Spinal cord (tissue), 10 donors: Measurements from ENCODE around the gene MARCHF9. TPM values are rescaled to one million over a fixed set of nuclear protein-coding genes. Genes with fewer than 3 reads are reported as not detected.
A peak's percentile ranks its signal among the peaks of the same experiment; 100 is the strongest.
"Not testable (repeated sequence)": the region's sequence is repeated elsewhere in the genome, so short reads cannot be mapped to it uniquely, and the experiment has no call there.

Experiments used
- DNase-seq, 6 donors: peaks; one replicate each; pipeline versions ENCODE4 v3.0.0 to v3.0.0-alpha.2; 2013 to 2015; ENCODE audit warnings: low spot score in 6 of 6, low read depth in 4 of 6
- H3K27ac ChIP-seq: one replicate; pipeline ENCODE4 v1.5.1; 2013; ENCODE audit warnings: low read depth, low read length, control low read depth
- H3K27me3 ChIP-seq: one replicate; pipeline ENCODE4 v1.6.1; 2013; ENCODE audit warnings: low read length; ENCODE audit not compliant: control insufficient read depth, insufficient read depth
- H3K36me3 ChIP-seq: one replicate; pipeline ENCODE4 v1.6.1; 2013; ENCODE audit warnings: low read length; ENCODE audit not compliant: control insufficient read depth, insufficient read depth
- H3K4me1 ChIP-seq: one replicate; pipeline ENCODE4 v1.6.1; 2013; ENCODE audit warnings: low read length; ENCODE audit not compliant: control insufficient read depth, insufficient read depth
- H3K4me3 ChIP-seq: one replicate; pipeline ENCODE4 v1.5.1; 2013; ENCODE audit warnings: low read depth, low read length, control low read depth
- H3K9me3 ChIP-seq: one replicate; pipeline ENCODE4 v1.6.1; 2013; ENCODE audit warnings: low read length; ENCODE audit not compliant: control insufficient read depth, insufficient read depth
- WGBS: methylation state at CpG from one replicate; pipeline ENCODE4 v1.1.5; 2013; ENCODE audit warnings: missing lambda C conversion rate; ENCODE audit not compliant: insufficient coverage; 5-methylcytosine and 5-hydroxymethylcytosine counted together
- long read RNA-seq, 4 donors: transcript quantifications; one replicate each; lab custom pipeline, GENCODE V29; 2026
- polyA plus RNA-seq, 2 donors: library from polyadenylated mRNA; unstranded; fragments of 120-200 nt; gene quantifications; one replicate each; pipeline ENCODE4 v1.2.1, GENCODE V29; 2013; ENCODE audit not compliant: insufficient read length in 2 of 2
- total RNA-seq, 2 donors: library from RNA; depleted of rRNA in 1 of 2; stranded (reverse); fragments of 120-200 nt in 1 of 2; fragments of >200 nt in 1 of 2; gene quantifications; one replicate each; pipeline versions ENCODE4 v1.2.3 to v1.2.4, GENCODE V29; 2013 to 2014
- donor health status: healthy.

Gene MARCHF9, protein sequence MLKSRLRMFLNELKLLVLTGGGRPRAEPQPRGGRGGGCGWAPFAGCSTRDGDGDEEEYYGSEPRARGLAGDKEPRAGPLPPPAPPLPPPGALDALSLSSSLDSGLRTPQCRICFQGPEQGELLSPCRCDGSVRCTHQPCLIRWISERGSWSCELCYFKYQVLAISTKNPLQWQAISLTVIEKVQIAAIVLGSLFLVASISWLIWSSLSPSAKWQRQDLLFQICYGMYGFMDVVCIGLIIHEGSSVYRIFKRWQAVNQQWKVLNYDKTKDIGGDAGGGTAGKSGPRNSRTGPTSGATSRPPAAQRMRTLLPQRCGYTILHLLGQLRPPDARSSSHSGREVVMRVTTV
- 10 to 100 TPM; 13.0 to 13.3 TPM for total RNA-seq
- polyA plus RNA-seq, result 10 to 100 TPM; 43.6 to 47.7 TPM
- long read RNA-seq, donor 1, transcript MARCH9-201 (4 exons, 2,982 nt), result major isoform, 21 of 32 reads
- long read RNA-seq, donor 1, partial matches to known transcripts, result 8 of 32 reads
- long read RNA-seq, donor 1, other reads (novel, unspliced or antisense), result 0 of 32 reads
- long read RNA-seq, donor 2, transcript MARCH9-201 (4 exons, 2,982 nt), result major isoform, 8 of 9 reads
- long read RNA-seq, donor 2, partial matches to known transcripts, result 0 of 9 reads
- long read RNA-seq, donor 2, other reads (novel, unspliced or antisense), result 0 of 9 reads
- long read RNA-seq, donor 3, transcript MARCH9-201 (4 exons, 2,982 nt), result major isoform, 10 of 13 reads
- long read RNA-seq, donor 3, partial matches to known transcripts, result 0 of 13 reads
- long read RNA-seq, donor 3, other reads (novel, unspliced or antisense), result 0 of 13 reads
- long read RNA-seq, donor 4, partial matches to known transcripts, result 0 of 11 reads
- long read RNA-seq, donor 4, other reads (novel, unspliced or antisense), result 0 of 11 reads

DNA sequence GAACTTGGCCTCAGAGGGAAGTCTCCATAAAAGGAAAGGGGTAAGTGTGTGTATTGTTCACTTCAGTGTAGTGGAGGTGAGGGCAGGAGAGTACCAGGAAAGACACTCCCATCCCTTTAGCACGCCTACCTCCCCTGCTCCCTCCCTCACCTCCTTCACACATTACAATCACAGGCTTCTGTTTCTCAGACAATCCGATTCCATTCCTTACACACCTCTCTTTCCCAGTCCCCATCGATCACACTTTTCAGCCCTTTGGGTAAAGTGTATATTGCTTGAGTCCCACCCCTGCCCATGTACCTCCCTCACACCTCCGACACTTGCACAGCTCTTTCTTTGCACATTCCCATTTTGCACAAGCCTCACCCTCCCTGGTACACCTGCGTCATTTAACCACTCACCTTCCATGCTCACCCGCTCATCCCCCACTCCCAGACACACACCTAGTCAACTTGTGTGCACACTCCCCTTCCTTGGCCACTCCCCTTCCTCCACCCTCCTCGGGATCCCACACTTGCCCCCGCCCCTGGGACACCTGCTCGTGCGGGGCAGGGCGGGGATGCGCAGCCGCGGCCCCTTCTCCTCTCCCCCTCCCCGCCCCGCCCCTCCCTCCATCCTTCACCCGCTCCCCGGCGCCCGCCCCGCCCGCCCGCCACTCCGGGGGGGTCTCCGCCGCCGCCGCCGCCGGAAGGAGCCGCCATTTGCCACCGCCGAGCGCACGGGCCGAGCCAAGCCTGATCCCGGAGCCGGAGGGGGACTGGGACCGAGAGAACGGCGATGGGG, at the start of gene MARCHF9:
Gene MARCHF9, plus strand, starts transcription at position 693 of the 783 bp plus-strand sequence. CDS start 426 bp downstream, outside the sequence.
- H3K9me3 ChIP-seq, result no peaks in the 10 kb centered on the region
- no peak within 1 kb of the TSS for H3K27ac ChIP-seq
- DNase-seq, result peak in 2 of 6 donors; percentile 82 to 94
- H3K4me1 ChIP-seq, result peaks cover 23% of the 10 kb centered on the region
- peak within 1 kb of the TSS; percentile 46 for H3K4me3 ChIP-seq
- WGBS, result under 1% methylated on average over 29 of the region's 41 CpGs
- no peaks in the 10 kb centered on the region for H3K27me3 ChIP-seq
- H3K36me3 ChIP-seq, result peaks cover 36% of the 10 kb centered on the region

- Histone ChIP-seq H3K36me3 (peaks cover 7% of the 10 kb centered on the region), H3K4me1 (no peaks in the 10 kb centered on the region), H3K27ac (no peak overlapping the region), H3K27me3 (no peaks in the 10 kb centered on the region), H3K4me3 (no peak overlapping the region), H3K9me3 (no peaks in the 10 kb centered on the region)
- 100% methylated on average over 2 of the region's 3 CpGs for WGBS
- no peak for DNase-seq
These were observed 47.7 kb upstream of the MARCHF9 start for GRCh38 chr12:57707250-57707649.

- Histone ChIP-seq H3K27ac (no peak overlapping the region), H3K4me3 (no peak overlapping the region), H3K36me3 (peaks cover 9% of the 10 kb centered on the region), H3K9me3 (no peaks in the 10 kb centered on the region), H3K27me3 (no peaks in the 10 kb centered on the region), H3K4me1 (peaks cover 3% of the 10 kb centered on the region)
- no peak for DNase-seq
- WGBS, result no CpG with 5 or more reads among the region's 2 CpGs
These were observed 46.6 kb upstream of the MARCHF9 start for GRCh38 chr12:57708296-57708695.

DNA sequence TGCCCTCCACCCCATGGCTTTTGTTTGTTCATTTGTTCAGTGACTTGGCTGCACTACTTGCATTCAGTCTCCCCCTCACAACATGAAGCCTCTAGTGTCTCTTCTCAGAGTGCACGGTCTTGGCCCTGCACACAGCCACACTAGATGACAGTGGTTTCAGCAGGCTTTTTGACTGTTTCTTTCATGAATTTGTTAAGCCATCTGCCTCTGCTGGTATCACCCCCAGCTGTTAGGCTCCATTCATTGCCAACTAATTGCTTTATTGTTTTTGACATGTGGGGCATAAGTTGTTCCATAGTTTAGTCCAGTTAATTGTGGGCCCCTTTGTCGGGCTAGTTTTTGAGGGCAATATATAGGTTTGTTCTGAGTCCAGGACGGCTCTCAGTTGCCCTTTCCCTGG, 42.2 kb upstream of the MARCHF9 start:
- 29% methylated on average over 3 of the region's 3 CpGs for WGBS
- peak in 1 of 6 donors; percentile 8 for DNase-seq
- Histone ChIP-seq H3K36me3 (peaks cover 36% of the 10 kb centered on the region), H3K4me3 (no peak overlapping the region), H3K27ac (no peak overlapping the region), H3K9me3 (no peaks in the 10 kb centered on the region), H3K4me1 (peaks cover 3% of the 10 kb centered on the region), H3K27me3 (no peaks in the 10 kb centered on the region)

DNA sequence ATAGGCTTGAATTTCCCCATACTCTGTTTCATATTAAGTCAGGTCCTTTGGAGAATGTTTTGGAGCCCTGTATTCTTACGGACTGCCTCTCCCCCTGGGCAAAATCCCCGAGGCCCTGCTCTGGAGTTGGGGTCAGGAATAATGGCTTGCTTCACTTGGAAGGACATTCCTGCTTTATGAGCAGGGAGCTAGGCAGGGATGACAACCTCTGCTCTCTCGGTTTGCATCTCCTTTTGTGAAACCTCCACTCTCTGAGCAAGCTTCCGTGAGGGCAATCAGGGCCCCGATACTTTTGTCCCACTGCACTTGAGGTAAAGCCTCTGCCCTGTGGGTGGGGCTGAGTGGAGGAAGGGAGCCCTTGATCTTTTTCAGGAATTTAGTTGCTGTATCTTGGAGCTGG, 41.7 kb upstream of the MARCHF9 start:
- Histone ChIP-seq H3K9me3 (no peaks in the 10 kb centered on the region), H3K4me3 (no peak overlapping the region), H3K4me1 (peaks cover 3% of the 10 kb centered on the region), H3K36me3 (peaks cover 38% of the 10 kb centered on the region), H3K27me3 (no peaks in the 10 kb centered on the region), H3K27ac (no peak overlapping the region)
- no peak for DNase-seq
- WGBS, result 38% methylated on average over 3 of the region's 5 CpGs

DNA sequence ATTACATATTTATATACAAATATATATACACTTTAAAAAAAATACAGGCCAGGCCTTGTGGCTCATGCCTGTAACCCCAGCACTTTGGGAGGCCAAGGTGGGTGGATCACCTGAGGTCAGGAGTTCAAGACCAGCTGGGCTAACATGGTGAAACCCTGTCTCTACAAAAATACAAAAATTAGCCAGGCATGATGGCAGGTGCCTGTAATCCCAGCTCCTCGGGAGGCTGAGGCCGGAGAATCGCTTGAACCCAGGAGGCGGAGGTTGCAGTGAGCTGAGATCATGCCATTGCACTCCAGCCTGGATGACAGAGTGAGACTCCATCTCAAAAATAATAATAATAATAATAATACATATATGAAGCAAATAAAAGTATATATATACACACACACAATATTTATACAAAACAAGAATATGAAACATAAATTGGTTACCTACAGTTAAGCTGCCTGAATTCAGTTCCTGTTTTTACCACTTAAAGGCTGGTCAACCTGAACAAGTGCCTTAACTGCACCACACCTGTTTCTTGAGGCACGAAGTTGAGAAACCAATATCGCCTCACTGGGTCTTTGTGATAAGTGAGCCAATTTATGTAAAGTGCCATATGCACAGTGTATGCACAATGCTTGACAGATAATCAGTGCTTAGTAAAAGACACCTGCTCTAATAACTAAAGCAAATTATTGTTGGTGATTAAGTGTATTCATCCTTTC, 39.7 kb upstream of the MARCHF9 start:
- not testable (repeated sequence) for H3K27me3 ChIP-seq, H3K27ac ChIP-seq, H3K4me3 ChIP-seq, DNase-seq, H3K4me1 ChIP-seq, H3K9me3 ChIP-seq
- WGBS, result 100% methylated on average over 1 of the region's 6 CpGs
- H3K36me3 ChIP-seq, result peaks cover 57% of the 10 kb centered on the region

GRCh38 chr12:57715786-57716185, 39.1 kb upstream of the MARCHF9 start:
- no peak for DNase-seq
- Histone ChIP-seq H3K27me3 (no peaks in the 10 kb centered on the region), H3K36me3 (peaks cover 63% of the 10 kb centered on the region), H3K4me1 (peaks cover 3% of the 10 kb centered on the region), H3K9me3 (no peaks in the 10 kb centered on the region), H3K27ac (no peak overlapping the region), H3K4me3 (no peak overlapping the region)
- 94% methylated on average over 7 of the region's 12 CpGs for WGBS

DNA sequence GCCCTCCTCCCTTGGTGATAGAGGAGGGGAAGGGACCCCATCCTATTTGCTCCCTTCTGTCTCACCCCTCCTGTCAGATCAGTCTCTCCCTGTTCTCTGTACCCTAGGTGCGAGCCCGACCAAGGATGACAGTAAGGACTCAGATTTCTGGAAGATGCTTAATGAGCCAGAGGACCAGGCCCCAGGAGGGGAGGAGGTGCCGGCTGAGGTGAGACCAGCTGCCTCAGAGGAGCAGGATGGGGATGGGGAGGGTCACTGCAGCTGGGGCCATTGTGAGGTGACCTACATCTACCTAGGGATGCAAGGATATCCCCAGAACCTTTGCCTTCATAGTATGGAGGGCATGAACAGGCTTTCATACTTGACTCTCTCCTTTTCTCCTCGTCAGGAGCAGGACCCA, 38.6 kb upstream of the MARCHF9 start:
- Histone ChIP-seq H3K27me3 (no peaks in the 10 kb centered on the region), H3K9me3 (no peaks in the 10 kb centered on the region), H3K36me3 (peaks cover 68% of the 10 kb centered on the region), H3K4me1 (peaks cover 3% of the 10 kb centered on the region), H3K27ac (no peak overlapping the region), H3K4me3 (no peak overlapping the region)
- DNase-seq, result no peak
- 94% methylated on average over 2 of the region's 4 CpGs for WGBS

DNA sequence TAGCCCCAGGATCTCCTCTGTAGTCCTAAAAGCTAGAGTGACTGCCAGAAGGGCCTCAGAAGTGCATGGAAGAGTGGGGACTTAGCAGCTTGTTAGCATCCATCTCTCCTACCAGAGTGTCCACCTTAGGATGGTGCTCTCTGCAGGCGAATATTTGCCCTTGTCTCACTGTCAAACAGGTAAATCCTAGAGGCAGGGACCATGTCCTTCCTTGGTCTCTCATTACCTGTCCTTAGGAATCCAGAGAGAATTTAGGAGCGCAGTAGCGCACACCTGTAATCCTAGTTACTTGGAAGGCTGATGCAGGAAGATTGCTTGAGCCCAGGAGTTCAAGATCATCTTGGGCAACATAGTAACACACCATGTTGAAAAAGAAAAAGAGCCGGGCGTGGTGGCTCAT, 37.8 kb upstream of the MARCHF9 start:
- Histone ChIP-seq H3K27ac (no peak overlapping the region), H3K27me3 (no peaks in the 10 kb centered on the region), H3K36me3 (peaks cover 76% of the 10 kb centered on the region), H3K4me3 (no peak overlapping the region), H3K4me1 (peaks cover 3% of the 10 kb centered on the region), H3K9me3 (no peaks in the 10 kb centered on the region)
- WGBS, result 100% methylated on average over 1 of the region's 5 CpGs
- DNase-seq, result no peak
